DMS 273 treated with DMSO at 0.1 percent for 48 hours (cell line): Measurements from ENCODE around the gene CD244.

Source experiments
- DNase-seq: peaks from one replicate; lab custom pipeline; 2025; lab: John Stamatoyannopoulos, UW

CD244 gene

DNA sequence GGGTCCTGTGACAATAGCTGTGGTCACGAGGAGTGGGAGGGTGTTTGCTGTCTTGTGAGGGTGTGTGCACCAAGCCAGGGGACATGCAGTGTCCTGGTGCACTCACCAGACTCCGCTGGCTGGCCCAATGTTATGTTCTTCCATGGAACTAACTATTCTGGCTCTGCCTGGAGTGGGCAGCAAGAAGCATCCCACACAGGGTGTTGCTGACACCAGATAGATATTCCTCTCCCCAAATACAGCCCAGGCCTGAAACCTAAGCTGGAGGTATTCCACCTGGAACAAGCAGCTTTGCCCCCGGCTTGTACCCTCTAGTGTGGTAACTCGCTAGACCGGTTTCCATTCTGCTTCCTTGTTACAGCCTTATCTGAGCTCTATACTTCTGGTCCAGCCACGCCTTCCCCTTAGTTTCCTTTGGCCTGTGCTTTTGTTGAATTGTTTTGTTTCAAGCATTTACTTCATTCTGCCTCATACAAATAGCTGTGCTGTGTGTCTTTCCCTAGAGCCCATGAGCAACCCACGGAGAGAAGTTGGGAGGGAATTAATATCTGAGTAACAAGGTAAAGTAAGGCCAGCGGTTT is 81.4 kb downstream of the CD244 start:
- no peak for DNase-seq

GRCh38 chr1:160780398-160780755 is 82.3 kb downstream of the CD244 start:
- no peak for DNase-seq
